GM23248 (cell line): Measurements from ENCODE around the gene C2CD4D. TPM values are rescaled to one million over a fixed set of nuclear protein-coding genes. Genes with fewer than 3 reads are reported as not detected.
A peak's percentile ranks its signal among the peaks of the same experiment; 100 is the strongest.

Experiments used
- DNase-seq: peaks from one replicate; pipeline ENCODE4 v3.0.0-alpha.2; 2015
- H2AFZ ChIP-seq: fragments of 200-600 bp; sonication (generic); 2 replicates; pipeline ENCODE4 v1.6.1; 2016; ENCODE audit warnings: antibody characterized with exemption
- H3F3A ChIP-seq: fragments of 200-600 bp; sonication (generic); 2 replicates; pipeline ENCODE4 v1.6.1; 2016; ENCODE audit warnings: mild to moderate bottlenecking, antibody characterized with exemption, mixed run types; ENCODE audit not compliant: insufficient read depth
- H3K27ac ChIP-seq: fragments of 200-600 bp; sonication (generic); 2 replicates; pipeline ENCODE4 v1.5.1; 2016; ENCODE audit warnings: mild to moderate bottlenecking
- H3K27me3 ChIP-seq: fragments of 200-600 bp; sonication (generic); replicated peaks from 2 replicates; pipeline ENCODE4 v1.6.1; 2016; ENCODE audit warnings: mild to moderate bottlenecking; ENCODE audit not compliant: insufficient read depth
- H3K36me3 ChIP-seq: fragments of 200-600 bp; sonication (generic); 2 replicates; pipeline ENCODE4 v1.6.1; 2016; ENCODE audit warnings: low read depth, mild to moderate bottlenecking
- H3K4me1 ChIP-seq: fragments of 200-600 bp; sonication (generic); 2 replicates; pipeline ENCODE4 v1.6.1; 2016; ENCODE audit warnings: mild to moderate bottlenecking; ENCODE audit not compliant: insufficient read depth
- H3K4me2 ChIP-seq: fragments of 200-600 bp; sonication (generic); one replicate; pipeline ENCODE4 v1.6.1; 2016; ENCODE audit warnings: mild to moderate bottlenecking; ENCODE audit not compliant: unreplicated experiment
- H3K4me3 ChIP-seq: fragments of 200-600 bp; sonication (generic); 2 replicates; pipeline ENCODE4 v1.5.1; 2016; ENCODE audit warnings: mild to moderate bottlenecking
- H3K79me2 ChIP-seq: fragments of 200-600 bp; sonication (generic); 2 replicates; pipeline ENCODE4 v1.6.1; 2016; ENCODE audit warnings: mild to moderate bottlenecking; ENCODE audit not compliant: insufficient read depth
- H3K9ac ChIP-seq: fragments of 200-600 bp; sonication (generic); 2 replicates; pipeline ENCODE4 v1.6.1; 2016; ENCODE audit warnings: mild to moderate bottlenecking
- H3K9me2 ChIP-seq: fragments of 200-600 bp; sonication (generic); 2 replicates; pipeline ENCODE4 v1.6.1; 2016; ENCODE audit warnings: mixed run types, mild to moderate bottlenecking, moderate library complexity; ENCODE audit not compliant: insufficient read depth
- H3K9me3 ChIP-seq: fragments of 200-600 bp; sonication (generic); one replicate; pipeline ENCODE4 v1.6.1; 2017; ENCODE audit warnings: low read depth
- H4K20me1 ChIP-seq: fragments of 200-600 bp; sonication (generic); 2 replicates; pipeline ENCODE4 v1.6.0; 2016; ENCODE audit not compliant: insufficient read depth
- EZH2 ChIP-seq: fragments of 200-600 bp; sonication (generic); IDR thresholded peaks from 2 replicates; pipeline ENCODE4 v1.6.1; 2018; ENCODE audit warnings: antibody characterized with exemption, mild to moderate bottlenecking; ENCODE audit not compliant: insufficient read depth, poor library complexity, severe bottlenecking
- EZH2phosphoT487 ChIP-seq: fragments of 200-600 bp; sonication (generic); IDR thresholded peaks from 2 replicates; pipeline ENCODE4 v1.6.1; 2018; ENCODE audit warnings: antibody characterized with exemption, moderate library complexity, mild to moderate bottlenecking, low read depth; ENCODE audit not compliant: insufficient read depth
- WGBS, 2 experiments: methylation state at CpG; one replicate each; pipeline ENCODE4 v1.1.6; 2015 to 2017; ENCODE audit warnings: low lambda C conversion rate in 2 of 2, low coverage in 1 of 2; ENCODE audit errors: missing lambda C conversion rate in 2 of 2; 5-methylcytosine and 5-hydroxymethylcytosine counted together
- in situ Hi-C: fragments of 300-500 bp; cut with MboI; formaldehyde crosslinking; loops from 2 replicates; pipeline ENCODE4 v1.15.0; 2020
- polyA plus RNA-seq: library from polyadenylated mRNA; unstranded; fragments of >200 nt; fragmentation: Nextera tagmentation; extraction: Ambion mirVana; gene quantifications from 2 replicates; pipeline ENCODE4 v1.2.1, GENCODE V29; 2016
- total RNA-seq: library from RNA; depleted of rRNA; stranded (reverse); fragments of >200 nt; shearing (Covaris generic); gene quantifications from 2 replicates; pipeline ENCODE4 v1.2.3, GENCODE V29; 2014

Gene C2CD4D
- total and polyA plus RNA-seq, 2 experiments from 2014 or later = 0.16 TPM; not detected in 1

GRCh38 chr1:151854658-151855057 lies 15.0 kb upstream of the C2CD4D start:
- Histone ChIP-seq H3K36me3 (no peaks in the 10 kb centered on the region), H3F3A (0 out of 2 replicates have a peak, but pooled peaks cover 7% of the 10 kb centered on the region), H3K27ac (no peak overlapping the region), H3K9me2 (no peaks in the 10 kb centered on the region), H4K20me1 (no peaks in the 10 kb centered on the region), H3K4me3 (no peak overlapping the region), H2AFZ (no peak overlapping the region), H3K9me3 (no peaks in the 10 kb centered on the region), H3K4me1 (peaks cover 14% of the 10 kb centered on the region), H3K9ac (no peak overlapping the region), H3K79me2 (no peaks in the 10 kb centered on the region), H3K4me2 (no peak overlapping the region), H3K27me3 (peaks cover 13% of the 10 kb centered on the region; the same call in 1 of the 2 replicates)
- no peak for DNase-seq
- in situ Hi-C loops = no loop called here
- 71 to 75% methylated on average over 7 of the region's 7 CpGs for WGBS, 2 experiments
- TF ChIP-seq EZH2phosphoT487 (no peak), EZH2 (no peak)

- in situ Hi-C loops = no loop called here
- Histone ChIP-seq H3K36me3 (no peaks in the 10 kb centered on the region), H4K20me1 (no peaks in the 10 kb centered on the region), H3K9me2 (no peaks in the 10 kb centered on the region), H3K9ac (no peak within 1 kb of the TSS), H3K4me3 (no peak within 1 kb of the TSS), H3K27me3 (peaks cover 13% of the 10 kb centered on the region; the same call in 1 of the 2 replicates), H3K4me2 (no peak within 1 kb of the TSS), H3F3A (0 out of 2 replicates have a peak, but pooled peaks cover 7% of the 10 kb centered on the region), H2AFZ (no peak within 1 kb of the TSS), H3K9me3 (no peaks in the 10 kb centered on the region), H3K79me2 (no peaks in the 10 kb centered on the region), H3K4me1 (peaks cover 10% of the 10 kb centered on the region), H3K27ac (no peak within 1 kb of the TSS)
- no peak for TF ChIP-seq EZH2phosphoT487
- TF ChIP-seq EZH2 = no peak
- DNase-seq = peak; percentile 51
- 27 to 33% methylated on average over 5 of the region's 5 CpGs for WGBS, 2 experiments
These were observed 13.9 kb upstream of the C2CD4D start, which contains the start of gene THEM5 for GRCh38 chr1:151853411-151853943. Gene THEM5 (minus strand): TSS chr1:151853712. CDS start chr1:151853565, 147 bp downstream.

- Histone ChIP-seq H2AFZ (no peak overlapping the region), H3K9me2 (no peaks in the 10 kb centered on the region), H3K27me3 (peaks cover 13% of the 10 kb centered on the region; the same call in 1 of the 2 replicates), H3F3A (0 out of 2 replicates have a peak, but pooled peaks cover 7% of the 10 kb centered on the region), H3K4me2 (no peak overlapping the region), H3K9me3 (no peaks in the 10 kb centered on the region), H3K4me1 (peaks cover 6% of the 10 kb centered on the region; the same call in 1 of the 2 replicates), H3K27ac (no peak overlapping the region), H3K4me3 (no peak overlapping the region), H3K36me3 (no peaks in the 10 kb centered on the region), H3K9ac (no peak overlapping the region), H3K79me2 (no peaks in the 10 kb centered on the region), H4K20me1 (no peaks in the 10 kb centered on the region)
- WGBS, 2 experiments = 78 to 87% methylated on average over 4 of the region's 4 CpGs
- in situ Hi-C loops = no loop called here
- no peak for TF ChIP-seq EZH2phosphoT487
- TF ChIP-seq EZH2 = no peak
- DNase-seq = no peak
These were observed 13.1 kb upstream of the C2CD4D start for GRCh38 chr1:151852733-151853132.

GRCh38 chr1:151851886-151852285 lies 12.3 kb upstream of the C2CD4D start:
- no peaks in the 10 kb centered on the region for H3K36me3 ChIP-seq
- WGBS, 2 experiments = 53% methylated on average over 8 of the region's 8 CpGs
- no peak overlapping the region for H3K4me3 ChIP-seq
- in situ Hi-C loops = no loop called here
- H3K27me3 ChIP-seq = peaks cover 13% of the 10 kb centered on the region; the same call in 1 of the 2 replicates
- no peaks in the 10 kb centered on the region for H3K9me2 ChIP-seq
- no peaks in the 10 kb centered on the region for H3K79me2 ChIP-seq
- no peak overlapping the region for H3K4me2 ChIP-seq
- H2AFZ ChIP-seq = no peak overlapping the region
- DNase-seq = no peak
- no peaks in the 10 kb centered on the region for H4K20me1 ChIP-seq
- TF ChIP-seq EZH2phosphoT487 (no peak), EZH2 (no peak)
- H3K27ac ChIP-seq = no peak overlapping the region
- H3K9ac ChIP-seq = no peak overlapping the region
- no peaks in the 10 kb centered on the region for H3K9me3 ChIP-seq
- peaks cover 6% of the 10 kb centered on the region; the same call in 1 of the 2 replicates for H3K4me1 ChIP-seq
- H3F3A ChIP-seq = 0 out of 2 replicates have a peak, but pooled peaks cover 7% of the 10 kb centered on the region
